Subcutaneous abdominal adipose tissue (tissue), 5 donors: ENCODE results near the gene GABBR2.

ENCODE experiments used
- H3K27ac ChIP-seq: one replicate; pipeline ENCODE4 v1.7.0; 2013; ENCODE audit warnings: low read depth, mild to moderate bottlenecking, inconsistent platforms, low read length, moderate library complexity
- H3K27me3 ChIP-seq, 5 donors: one replicate each; pipeline ENCODE4 v1.7.0; 2013; ENCODE audit warnings: low read length in 5 of 5, inconsistent platforms in 1 of 5; ENCODE audit not compliant: control insufficient read depth in 5 of 5, insufficient read depth in 4 of 5
- H3K36me3 ChIP-seq, 5 donors: one replicate each; pipeline ENCODE4 v1.7.0; 2013; ENCODE audit warnings: low read length in 5 of 5; ENCODE audit not compliant: control insufficient read depth in 5 of 5, insufficient read depth in 5 of 5
- H3K4me1 ChIP-seq, 5 donors: one replicate each; pipeline ENCODE4 v1.7.0; 2013; ENCODE audit warnings: low read length in 5 of 5, mild to moderate bottlenecking in 3 of 5, moderate library complexity in 1 of 5; ENCODE audit not compliant: control insufficient read depth in 5 of 5, insufficient read depth in 5 of 5
- H3K4me3 ChIP-seq, 5 donors: one replicate each; pipeline ENCODE4 v1.7.0; 2013; ENCODE audit warnings: low read length in 5 of 5, low read depth in 1 of 5
- H3K9ac ChIP-seq, 5 donors: one replicate each; pipeline ENCODE4 v1.7.0; 2013; ENCODE audit warnings: low read length in 5 of 5, mild to moderate bottlenecking in 4 of 5, moderate library complexity in 3 of 5
- H3K9me3 ChIP-seq, 5 donors: one replicate each; pipeline ENCODE4 v1.7.0; 2013; ENCODE audit warnings: low read length in 5 of 5; ENCODE audit not compliant: control insufficient read depth in 5 of 5
- donor health status: healthy.
- donor health status: healthy.
- donor health status: healthy.
- donor health status: healthy.
- donor health status: healthy.

Gene GABBR2

DNA sequence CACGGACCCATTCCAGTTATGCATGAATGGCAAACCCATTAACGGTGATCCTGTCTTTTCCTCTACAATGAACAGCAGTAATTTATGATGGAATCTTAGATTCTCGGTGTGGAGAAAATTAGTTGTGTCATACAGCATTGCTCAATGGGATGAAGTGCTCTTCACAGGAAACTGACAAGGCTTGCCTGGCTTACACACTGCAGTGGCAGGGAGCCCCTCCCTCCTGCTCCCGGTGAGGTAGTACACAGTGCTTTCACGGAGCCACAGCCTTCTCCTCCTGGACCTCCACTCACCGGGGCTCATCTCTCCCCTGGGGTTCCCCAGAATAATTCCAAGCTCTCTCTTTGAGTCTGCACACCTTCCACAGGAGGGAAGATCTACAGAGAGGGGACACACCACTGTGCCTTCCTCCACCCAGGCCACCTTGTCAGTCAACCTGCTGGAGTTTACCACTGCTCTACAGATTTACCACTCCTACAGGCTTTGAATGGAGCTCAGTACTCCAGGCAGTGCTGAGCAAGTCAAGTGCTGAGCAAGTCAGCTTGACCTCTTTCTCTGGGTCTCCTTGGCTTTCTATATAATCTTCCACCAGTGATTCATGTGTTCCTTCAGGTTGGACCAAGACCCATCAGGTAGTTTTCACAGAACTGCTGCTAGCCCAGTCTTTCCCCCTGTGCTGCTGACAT is 394.2 kb downstream of the GABBR2 start:
- peaks cover 0 to 8% (median 3%) of the 10 kb centered on the region in 5 donors for H3K27me3 ChIP-seq
- no peak overlapping the region for H3K4me3 ChIP-seq
- no peaks in the 10 kb centered on the region for H3K36me3 ChIP-seq
- no peak overlapping the region for H3K9ac ChIP-seq
- H3K4me1 ChIP-seq: no peaks in the 10 kb centered on the region
- no peaks in the 10 kb centered on the region for H3K9me3 ChIP-seq
- no peak overlapping the region for H3K27ac ChIP-seq

DNA sequence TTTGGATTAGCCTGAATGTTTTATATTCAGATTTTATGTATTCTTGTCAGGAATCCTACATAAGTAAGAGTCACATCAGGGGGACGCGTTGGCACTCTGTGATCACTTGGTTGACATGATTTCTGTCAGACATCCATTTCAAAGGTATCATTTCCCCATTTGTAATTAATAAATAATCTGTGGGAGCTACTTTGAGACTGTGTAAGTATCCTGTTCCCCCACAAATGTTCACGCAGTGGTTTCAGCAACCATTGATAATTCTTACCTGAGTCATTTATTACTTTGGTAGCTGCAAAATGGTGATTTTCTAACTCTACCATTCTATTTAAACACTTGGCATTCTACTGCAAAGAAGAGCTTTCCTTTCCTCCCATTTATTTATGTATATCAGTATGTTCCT is 396.4 kb downstream of the GABBR2 start:
- no peaks in the 10 kb centered on the region for H3K4me1 ChIP-seq
- H3K36me3 ChIP-seq: no peaks in the 10 kb centered on the region

DNA sequence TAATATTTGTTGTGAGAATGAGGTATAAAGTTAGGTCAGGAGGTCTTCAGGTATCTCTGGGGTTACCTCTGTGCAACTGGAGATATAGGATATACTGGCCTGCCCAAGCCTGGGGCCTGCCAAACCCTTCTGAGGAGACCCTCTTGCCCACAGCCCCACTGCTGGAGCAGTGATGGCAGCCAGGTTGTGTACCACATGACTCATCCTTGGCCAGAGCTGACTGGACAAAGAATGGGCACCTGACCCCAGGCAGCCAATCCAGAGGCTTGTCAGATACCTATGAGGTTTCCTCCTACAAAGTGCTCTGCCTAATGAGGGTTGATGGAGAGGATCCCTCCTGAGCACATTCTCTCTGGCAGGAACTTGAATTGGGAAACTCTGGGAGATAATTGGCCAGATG is 397.2 kb downstream of the GABBR2 start:
- no peak overlapping the region for H3K9ac ChIP-seq
- no peaks in the 10 kb centered on the region for H3K4me1 ChIP-seq
- H3K36me3 ChIP-seq: no peaks in the 10 kb centered on the region
- no peak overlapping the region for H3K4me3 ChIP-seq
- H3K9me3 ChIP-seq: no peaks in the 10 kb centered on the region
- H3K27me3 ChIP-seq: peaks cover 0 to 8% (median 0%) of the 10 kb centered on the region in 5 donors
- no peak overlapping the region for H3K27ac ChIP-seq

More for the DNA sequence above, 396.4 kb downstream of the GABBR2 start:
- Histone ChIP-seq H3K27me3 (peaks cover 0 to 8% (median 1%) of the 10 kb centered on the region in 5 donors), H3K9ac (no peak overlapping the region), H3K27ac (no peak overlapping the region), H3K9me3 (no peaks in the 10 kb centered on the region), H3K4me3 (no peak overlapping the region)

DNA sequence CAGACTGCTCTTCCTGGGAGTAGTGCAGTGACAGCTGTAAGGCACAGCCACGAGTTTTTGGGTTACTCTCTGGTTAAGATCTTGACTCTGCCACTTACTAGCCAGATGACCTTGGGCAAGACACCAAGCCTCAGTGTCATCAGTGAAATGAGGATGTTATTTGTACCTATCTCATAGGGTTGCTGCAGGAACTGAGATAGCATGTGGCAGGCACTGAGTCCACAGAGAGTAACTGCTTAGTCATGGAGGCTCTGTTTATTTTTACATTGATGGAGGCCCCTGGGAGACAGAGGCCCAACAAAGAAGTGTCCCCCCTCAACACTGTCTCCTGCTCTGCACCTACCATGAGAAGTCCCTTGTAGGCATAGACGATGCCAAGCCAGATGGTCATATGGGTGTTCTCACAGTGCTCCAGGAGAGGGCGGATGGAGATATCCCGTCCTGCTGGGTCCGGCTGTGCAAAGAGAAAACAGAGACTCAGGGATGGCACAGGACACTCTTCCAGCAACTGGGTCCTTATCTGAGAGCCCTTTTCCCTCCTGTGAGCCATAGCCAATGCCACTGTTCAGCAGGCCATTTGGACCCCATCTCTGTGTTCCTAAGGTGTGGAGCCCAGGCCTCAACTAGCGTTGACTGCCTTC is 397.9 kb downstream of the GABBR2 start:
- no peak overlapping the region for H3K27ac ChIP-seq
- H3K9me3 ChIP-seq: no peaks in the 10 kb centered on the region
- H3K27me3 ChIP-seq: peaks cover 0 to 8% (median 0%) of the 10 kb centered on the region in 5 donors
- no peaks in the 10 kb centered on the region for H3K4me1 ChIP-seq
- H3K9ac ChIP-seq: no peak overlapping the region
- H3K4me3 ChIP-seq: no peak overlapping the region
- H3K36me3 ChIP-seq: no peaks in the 10 kb centered on the region

DNA sequence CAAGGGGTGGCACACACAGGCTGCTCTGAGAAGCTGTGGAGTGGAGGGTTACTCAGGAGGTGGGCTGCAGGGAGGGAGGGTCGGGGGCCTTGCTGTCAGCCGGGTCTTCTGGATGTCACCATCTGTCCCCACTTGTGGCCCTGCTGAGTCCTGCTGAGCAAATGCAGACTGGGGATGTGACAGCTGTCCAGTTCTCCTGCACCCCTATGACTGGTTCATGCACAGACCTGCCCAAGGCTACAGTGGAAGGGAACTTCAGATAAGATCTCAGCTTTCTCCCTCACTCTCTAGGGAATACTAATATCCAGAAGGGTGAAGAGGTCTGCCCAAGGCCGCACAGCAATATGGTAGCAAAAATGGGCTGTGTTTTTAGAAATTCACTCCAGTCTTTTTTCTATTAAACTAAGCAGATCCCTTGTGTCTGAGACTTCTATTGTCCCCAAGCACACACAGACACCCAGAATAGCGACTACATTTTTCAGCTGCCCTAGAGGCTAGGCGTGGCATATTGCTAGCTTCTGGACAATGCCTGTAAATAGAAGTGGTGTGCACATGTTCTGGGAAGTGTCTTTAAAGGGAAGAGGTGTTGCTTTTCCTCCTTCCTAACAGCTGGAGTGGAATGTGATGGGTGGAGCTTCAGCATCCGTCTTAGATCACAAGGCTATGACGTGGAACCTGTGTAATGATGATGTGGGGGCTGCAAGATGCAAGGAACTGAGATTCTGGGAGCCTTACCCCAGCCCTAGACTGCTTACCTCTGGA is 402.2 kb downstream of the GABBR2 start:
- Histone ChIP-seq H3K4me1 (peaks cover 0 to 11% (median 7%) of the 10 kb centered on the region in 5 donors), H3K9me3 (no peaks in the 10 kb centered on the region), H3K9ac (no peak overlapping the region), H3K4me3 (no peak overlapping the region), H3K27ac (no peak overlapping the region), H3K36me3 (no peaks in the 10 kb centered on the region), H3K27me3 (no peaks in the 10 kb centered on the region)

DNA sequence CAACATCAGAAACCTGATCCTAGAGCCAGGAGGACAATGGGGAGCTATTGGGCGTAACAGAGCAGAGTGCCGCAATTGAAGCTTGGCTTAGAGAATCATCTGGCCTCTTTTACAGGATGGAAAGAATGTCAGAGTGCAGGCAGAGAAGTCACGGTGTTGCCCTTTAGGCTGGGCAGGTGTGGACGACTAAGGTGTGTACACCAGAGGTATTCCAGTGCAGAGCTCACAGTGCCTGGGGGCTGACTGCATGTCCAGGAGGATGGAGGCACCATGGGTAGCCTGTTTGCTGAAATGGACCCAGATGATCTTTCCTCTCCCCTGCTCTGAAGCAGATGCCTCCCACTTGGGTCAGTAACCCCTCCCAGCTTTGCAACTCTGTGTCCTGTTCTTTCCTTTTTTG is 404.4 kb downstream of the GABBR2 start:
- no peak overlapping the region for H3K27ac ChIP-seq
- no peaks in the 10 kb centered on the region for H3K36me3 ChIP-seq
- H3K9me3 ChIP-seq: no peaks in the 10 kb centered on the region
- H3K27me3 ChIP-seq: no peaks in the 10 kb centered on the region
- no peak overlapping the region for H3K4me3 ChIP-seq
- H3K9ac ChIP-seq: no peak overlapping the region
- H3K4me1 ChIP-seq: peaks cover 0 to 16% (median 7%) of the 10 kb centered on the region in 5 donors

DNA sequence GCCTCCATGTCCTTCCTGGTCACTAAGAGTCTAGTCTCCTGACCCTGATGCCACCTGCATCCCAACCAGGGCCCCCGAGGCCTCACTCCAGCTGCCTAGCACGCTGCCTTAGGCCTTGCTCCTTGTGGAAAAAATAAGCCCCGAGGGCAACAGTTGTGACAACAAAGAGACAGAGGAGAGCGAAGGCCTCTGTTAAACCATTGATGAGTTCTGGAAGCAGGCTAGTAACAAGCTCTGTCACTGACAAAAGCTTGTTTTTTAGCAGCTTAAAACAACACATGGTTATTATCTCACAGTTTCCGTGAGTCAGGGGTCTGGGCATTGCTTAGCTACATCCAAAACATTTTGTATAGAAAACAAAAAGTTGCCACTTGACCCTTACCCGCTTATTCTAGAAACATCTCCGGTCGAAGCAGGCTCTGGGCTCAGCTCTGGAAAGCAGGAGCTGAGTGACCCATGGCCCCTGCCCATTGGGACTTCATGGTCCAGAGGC is 405.1 kb downstream of the GABBR2 start:
- Histone ChIP-seq H3K9ac (no peak overlapping the region), H3K27me3 (no peaks in the 10 kb centered on the region), H3K4me1 (peaks cover 0 to 16% (median 7%) of the 10 kb centered on the region in 5 donors), H3K36me3 (no peaks in the 10 kb centered on the region), H3K4me3 (no peak overlapping the region), H3K9me3 (no peaks in the 10 kb centered on the region), H3K27ac (no peak overlapping the region)

DNA sequence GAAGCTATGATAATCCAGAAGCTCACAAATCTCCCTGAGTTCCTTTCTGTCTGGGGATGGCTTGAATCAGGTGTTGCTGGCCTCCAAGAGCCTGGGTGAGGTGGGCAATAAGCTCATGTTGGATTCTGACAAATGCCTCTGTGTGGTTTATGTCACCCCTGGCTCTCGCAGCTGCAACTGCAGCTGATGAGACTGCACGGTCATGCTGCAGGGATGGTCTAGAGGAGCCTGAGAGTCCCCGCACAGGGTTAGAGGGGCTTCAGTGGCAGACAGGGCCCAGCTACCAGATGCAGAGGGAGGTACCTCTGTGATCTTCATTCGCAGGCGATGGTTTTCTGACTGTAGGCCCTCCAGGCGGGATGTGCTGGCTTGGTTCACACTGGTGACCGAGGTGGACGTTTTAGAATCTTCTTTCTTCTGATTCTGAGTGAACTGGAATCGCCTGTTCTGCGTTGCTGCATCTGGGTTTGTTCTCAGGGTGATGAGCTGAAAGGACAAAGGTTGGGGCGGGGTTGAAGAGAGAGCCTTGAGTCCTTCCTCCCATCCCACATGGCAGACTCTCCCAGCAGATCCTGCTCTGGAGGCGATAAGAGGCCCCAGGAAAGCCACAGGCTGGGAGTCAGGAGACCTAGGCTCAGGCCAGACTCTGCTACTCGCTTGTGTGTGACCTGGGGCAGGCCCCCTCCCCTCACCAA is 405.6 kb downstream of the GABBR2 start:
- no peaks in the 10 kb centered on the region for H3K9me3 ChIP-seq
- peaks cover 0 to 16% (median 7%) of the 10 kb centered on the region in 5 donors for H3K4me1 ChIP-seq
- no peaks in the 10 kb centered on the region for H3K27me3 ChIP-seq
- H3K27ac ChIP-seq: no peak overlapping the region
- H3K4me3 ChIP-seq: no peak overlapping the region
- H3K36me3 ChIP-seq: no peaks in the 10 kb centered on the region
- H3K9ac ChIP-seq: no peak overlapping the region

DNA sequence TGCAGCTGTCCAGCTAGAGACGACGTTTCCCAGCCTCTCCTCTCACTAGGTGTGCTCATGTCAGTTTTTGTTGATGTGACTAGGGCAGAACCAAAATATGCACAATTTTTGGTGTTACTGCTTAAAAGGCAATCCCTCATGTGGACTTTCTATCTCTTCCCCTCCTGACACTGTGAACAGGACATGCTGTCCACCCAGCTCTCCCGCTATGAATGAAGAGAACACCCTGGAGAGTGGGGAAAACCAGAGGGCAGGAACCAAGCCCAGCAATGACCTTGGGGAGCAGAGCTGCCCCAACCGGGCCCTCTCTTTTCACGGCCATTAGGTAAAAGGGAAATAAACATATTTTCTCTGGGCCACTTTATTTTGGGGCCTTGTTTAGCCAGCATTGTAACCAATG is 406.6 kb downstream of the GABBR2 start:
- Histone ChIP-seq H3K4me3 (no peak overlapping the region), H3K9me3 (no peaks in the 10 kb centered on the region), H3K36me3 (no peaks in the 10 kb centered on the region), H3K9ac (no peak overlapping the region), H3K27me3 (no peaks in the 10 kb centered on the region), H3K27ac (no peak overlapping the region), H3K4me1 (peaks cover 0 to 16% (median 7%) of the 10 kb centered on the region in 5 donors)
